Measurements from ENCODE around the gene ASS1. TPM values are rescaled to one million over a fixed set of nuclear protein-coding genes. Genes with fewer than 3 reads are reported as not detected.

ASS1 gene
- total and polyA plus RNA-seq, 2 of the 13 experiments (the other 11 are each of a cell fraction or from before 2014, with no cell fraction given): 77.6 to 122 TPM

DNA sequence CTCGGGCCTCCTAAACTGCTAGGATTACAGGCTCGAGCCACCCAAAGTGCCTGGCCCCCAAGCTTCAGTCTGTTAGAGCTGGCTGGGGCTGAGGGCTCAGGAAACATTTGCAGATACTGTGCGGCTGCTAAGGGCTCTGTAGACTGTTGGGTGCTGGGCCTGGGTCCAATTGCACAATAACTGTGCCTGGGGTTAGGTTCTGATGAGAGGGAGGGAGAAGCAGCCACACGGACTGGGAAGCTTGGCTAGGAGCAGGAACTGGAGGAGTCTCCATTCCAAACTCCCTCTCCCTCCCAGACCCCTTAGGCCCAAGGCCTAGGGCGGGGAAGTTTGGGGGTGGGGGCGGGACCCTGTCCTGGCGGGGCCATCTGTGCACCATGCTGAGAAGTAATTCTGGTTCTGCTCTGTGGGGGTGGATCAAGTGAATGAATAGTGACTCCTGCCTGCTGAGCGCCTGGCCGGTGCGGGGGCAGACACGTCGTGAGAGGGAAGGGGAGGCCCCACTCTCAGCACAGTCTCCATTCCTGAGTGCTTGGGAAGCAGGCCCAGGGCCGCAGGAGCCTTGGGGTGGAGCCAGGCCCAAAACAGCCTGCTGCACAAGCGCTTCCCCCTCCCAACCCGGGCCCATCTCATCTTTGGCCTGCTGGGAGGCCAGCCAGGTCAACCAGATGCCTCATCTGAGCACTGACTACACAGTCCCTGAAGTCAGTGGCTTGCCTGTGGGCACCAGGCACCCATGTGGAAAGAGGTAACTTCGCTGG, 1.5 kb downstream of the ASS1 start (continued):
- TF ChIP-seq DZIP1 (CRISPR knock-in tag; IDR thresholded peaks at IDR 0.05): no peak
- peak; percentile 33 for TF ChIP-seq PATZ1 (CRISPR knock-in tag; IDR thresholded peaks at IDR 0.05)
- TF ChIP-seq ELF1 (CRISPR knock-in tag; IDR thresholded peaks at IDR 0.05): no peak
- no peak for TF ChIP-seq ZNF570 (CRISPR knock-in tag; IDR thresholded peaks at IDR 0.05; ENCODE audit: borderline replicate concordance)
- no peak for TF ChIP-seq CERS6 (CRISPR knock-in tag; IDR thresholded peaks at IDR 0.05)
- TF ChIP-seq, protein P1, sequence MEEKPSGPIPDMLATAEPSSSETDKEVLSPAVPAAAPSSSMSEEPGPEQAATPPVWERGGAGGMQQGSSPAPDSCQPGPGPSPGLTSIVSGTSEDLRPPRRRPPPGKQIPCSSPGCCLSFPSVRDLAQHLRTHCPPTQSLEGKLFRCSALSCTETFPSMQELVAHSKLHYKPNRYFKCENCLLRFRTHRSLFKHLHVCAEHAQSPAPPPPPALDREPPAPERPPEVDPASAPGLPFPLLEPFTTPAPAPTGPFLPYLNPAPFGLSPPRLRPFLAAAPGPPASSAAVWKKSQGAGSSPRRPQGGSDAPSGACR (CRISPR knock-in tag; IDR thresholded peaks at IDR 0.05): peak; percentile 44; the same call in 1 of the 2 replicates

Data from HepG2 (cell line).